ENCODE data around the gene CDH11.
A peak's percentile ranks its signal among the peaks of the same experiment; 100 is the strongest.

The CDH11 gene

GRCh38 chr16:65070831-65071432, 50.9 kb downstream of the CDH11 start:
- Histone ChIP-seq H3K27me3 (ENCODE audit: insufficient read depth, low read length) (no peaks in the 10 kb centered on the region), H3K4me1 (ENCODE audit: control insufficient read depth, insufficient read depth, low read length, unreplicated experiment) (peaks cover 47% of the 10 kb centered on the region), H2AFZ (ENCODE audit: low read length, unreplicated experiment) (peak overlapping the region; percentile 96), H3K4me3 (ENCODE audit: low read depth, low read length) (peak overlapping the region; percentile 67), H3K79me2 (ENCODE audit: control insufficient read depth, insufficient read depth, low read length, unreplicated experiment) (peaks cover 9% of the 10 kb centered on the region), H3K27ac (ENCODE audit: low read depth, low read length) (peak overlapping the region; percentile 100), H3K36me3 (ENCODE audit: insufficient read depth, low read length) (no peaks in the 10 kb centered on the region)

DNA sequence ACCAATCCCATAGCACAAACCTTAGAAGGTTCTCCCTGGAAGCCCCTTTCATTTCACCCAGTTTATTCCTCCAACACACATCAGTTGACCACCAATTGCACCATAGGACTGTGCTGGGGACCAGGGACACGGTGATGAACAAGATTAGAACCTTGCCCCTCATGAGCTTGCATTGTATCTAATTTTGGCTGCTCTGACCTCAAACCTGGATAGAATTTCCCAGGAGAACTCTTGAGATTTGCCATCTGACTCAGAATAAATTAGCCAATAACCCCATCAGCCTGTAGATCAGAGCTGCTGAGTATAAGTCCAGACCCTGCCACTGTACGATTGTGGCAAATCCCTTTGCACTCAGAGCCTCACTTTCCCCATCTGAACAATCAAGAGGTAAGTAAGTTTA, 52.1 kb downstream of the CDH11 start:
- peak overlapping the region; percentile 65; the same call in 1 of the 2 replicates for H3K4me3 ChIP-seq (ENCODE audit: low read depth, low read length)
- peaks cover 9% of the 10 kb centered on the region for H3K79me2 ChIP-seq (ENCODE audit: control insufficient read depth, insufficient read depth, low read length, unreplicated experiment)
- H3K27ac ChIP-seq (ENCODE audit: low read depth, low read length) = peak overlapping the region; percentile 100
- H3K4me1 ChIP-seq (ENCODE audit: control insufficient read depth, insufficient read depth, low read length, unreplicated experiment) = peaks cover 47% of the 10 kb centered on the region
- H2AFZ ChIP-seq (ENCODE audit: low read length, unreplicated experiment) = no peak overlapping the region
- H3K27me3 ChIP-seq (ENCODE audit: insufficient read depth, low read length) = no peaks in the 10 kb centered on the region
- H3K36me3 ChIP-seq (ENCODE audit: insufficient read depth, low read length) = no peaks in the 10 kb centered on the region

DNA sequence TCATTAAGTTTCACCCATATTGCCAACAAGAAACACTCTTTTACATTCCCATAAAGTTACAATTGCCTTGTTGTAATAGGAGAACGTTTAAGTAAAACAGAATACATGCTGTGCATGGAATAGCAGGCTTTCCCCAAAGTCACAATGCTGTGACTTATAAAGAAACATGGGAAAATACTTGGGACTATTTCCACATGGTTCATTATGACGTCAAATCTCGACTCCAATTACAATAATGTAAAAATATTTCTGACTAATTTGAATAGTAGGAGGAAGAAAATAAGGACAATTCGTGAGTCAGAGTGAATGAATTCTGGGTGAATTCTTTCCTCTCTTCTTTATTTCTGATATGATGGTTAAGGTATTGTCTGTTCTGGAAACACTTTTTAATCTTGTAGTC, 52.8 kb downstream of the CDH11 start:
- Histone ChIP-seq H3K4me1 (ENCODE audit: control insufficient read depth, insufficient read depth, low read length, unreplicated experiment) (peaks cover 47% of the 10 kb centered on the region), H3K27me3 (ENCODE audit: insufficient read depth, low read length) (no peaks in the 10 kb centered on the region), H2AFZ (ENCODE audit: low read length, unreplicated experiment) (no peak overlapping the region), H3K36me3 (ENCODE audit: insufficient read depth, low read length) (no peaks in the 10 kb centered on the region), H3K79me2 (ENCODE audit: control insufficient read depth, insufficient read depth, low read length, unreplicated experiment) (peaks cover 9% of the 10 kb centered on the region), H3K27ac (ENCODE audit: low read depth, low read length) (peak overlapping the region; percentile 100), H3K4me3 (ENCODE audit: low read depth, low read length) (peak overlapping the region; percentile 65)

DNA sequence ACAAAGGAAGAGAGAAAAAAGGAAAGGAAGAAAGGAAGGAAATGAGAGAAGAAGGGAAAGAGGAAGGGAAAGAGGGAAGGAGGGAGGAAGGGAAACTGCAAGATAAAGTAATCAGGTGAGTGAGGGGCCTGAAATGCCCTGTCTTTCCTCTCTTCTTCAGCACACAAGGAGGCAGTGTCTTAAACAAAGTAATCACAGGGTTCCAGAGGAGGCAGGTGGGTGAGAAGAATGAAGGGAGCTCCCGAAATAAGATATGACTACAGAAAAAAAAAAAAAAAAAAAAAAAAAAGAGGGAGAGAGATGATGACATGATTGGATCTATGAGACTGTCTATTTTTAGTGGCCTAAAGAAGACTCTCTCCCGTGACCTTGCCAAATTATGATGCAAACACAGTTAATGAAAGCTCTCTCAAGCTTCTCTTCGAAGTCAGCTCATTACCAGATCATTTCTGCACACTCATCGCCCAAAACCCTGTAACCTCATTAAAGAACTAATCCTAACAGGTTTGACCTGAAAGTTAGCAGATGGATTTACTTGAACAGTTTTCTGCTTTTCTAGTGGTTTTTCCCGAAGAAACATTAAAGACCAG, 53.6 kb downstream of the CDH11 start:
- H2AFZ ChIP-seq (ENCODE audit: low read length, unreplicated experiment) = no peak overlapping the region
- H3K36me3 ChIP-seq (ENCODE audit: insufficient read depth, low read length) = no peaks in the 10 kb centered on the region
- H3K4me3 ChIP-seq (ENCODE audit: low read depth, low read length) = no peak overlapping the region
- H3K79me2 ChIP-seq (ENCODE audit: control insufficient read depth, insufficient read depth, low read length, unreplicated experiment) = peaks cover 9% of the 10 kb centered on the region
- peaks cover 48% of the 10 kb centered on the region for H3K4me1 ChIP-seq (ENCODE audit: control insufficient read depth, insufficient read depth, low read length, unreplicated experiment)
- H3K27me3 ChIP-seq (ENCODE audit: insufficient read depth, low read length) = no peaks in the 10 kb centered on the region
- peak overlapping the region; percentile 100 for H3K27ac ChIP-seq (ENCODE audit: low read depth, low read length)

GRCh38 chr16:65066651-65067050, 55.2 kb downstream of the CDH11 start:
- Histone ChIP-seq H3K27me3 (ENCODE audit: insufficient read depth, low read length) (no peaks in the 10 kb centered on the region), H3K4me1 (ENCODE audit: control insufficient read depth, insufficient read depth, low read length, unreplicated experiment) (peaks cover 55% of the 10 kb centered on the region), H3K79me2 (ENCODE audit: control insufficient read depth, insufficient read depth, low read length, unreplicated experiment) (peaks cover 15% of the 10 kb centered on the region), H3K36me3 (ENCODE audit: insufficient read depth, low read length) (no peaks in the 10 kb centered on the region), H2AFZ (ENCODE audit: low read length, unreplicated experiment) (no peak overlapping the region), H3K27ac (ENCODE audit: low read depth, low read length) (no peak overlapping the region), H3K4me3 (ENCODE audit: low read depth, low read length) (no peak overlapping the region)

- Histone ChIP-seq H3K27me3 (ENCODE audit: insufficient read depth, low read length) (no peaks in the 10 kb centered on the region), H2AFZ (ENCODE audit: low read length, unreplicated experiment) (no peak overlapping the region), H3K4me1 (ENCODE audit: control insufficient read depth, insufficient read depth, low read length, unreplicated experiment) (peaks cover 44% of the 10 kb centered on the region), H3K27ac (ENCODE audit: low read depth, low read length) (no peak overlapping the region), H3K79me2 (ENCODE audit: control insufficient read depth, insufficient read depth, low read length, unreplicated experiment) (peaks cover 11% of the 10 kb centered on the region), H3K4me3 (ENCODE audit: low read depth, low read length) (no peak overlapping the region), H3K36me3 (ENCODE audit: insufficient read depth, low read length) (no peaks in the 10 kb centered on the region)
These were observed 56.8 kb downstream of the CDH11 start for GRCh38 chr16:65065031-65065430.

- H2AFZ ChIP-seq (ENCODE audit: low read length, unreplicated experiment) = no peak overlapping the region
- no peaks in the 10 kb centered on the region for H3K27me3 ChIP-seq (ENCODE audit: insufficient read depth, low read length)
- H3K4me3 ChIP-seq (ENCODE audit: low read depth, low read length) = no peak overlapping the region
- H3K79me2 ChIP-seq (ENCODE audit: control insufficient read depth, insufficient read depth, low read length, unreplicated experiment) = peaks cover 14% of the 10 kb centered on the region
- H3K36me3 ChIP-seq (ENCODE audit: insufficient read depth, low read length) = no peaks in the 10 kb centered on the region
- H3K4me1 ChIP-seq (ENCODE audit: control insufficient read depth, insufficient read depth, low read length, unreplicated experiment) = peaks cover 41% of the 10 kb centered on the region
- H3K27ac ChIP-seq (ENCODE audit: low read depth, low read length) = no peak overlapping the region
These were observed 57.7 kb downstream of the CDH11 start for GRCh38 chr16:65064131-65064530.

- Histone ChIP-seq H3K36me3 (ENCODE audit: insufficient read depth, low read length) (no peaks in the 10 kb centered on the region), H3K27ac (ENCODE audit: low read depth, low read length) (no peak overlapping the region), H2AFZ (ENCODE audit: low read length, unreplicated experiment) (no peak overlapping the region), H3K4me1 (ENCODE audit: control insufficient read depth, insufficient read depth, low read length, unreplicated experiment) (peaks cover 31% of the 10 kb centered on the region), H3K4me3 (ENCODE audit: low read depth, low read length) (no peak overlapping the region), H3K79me2 (ENCODE audit: control insufficient read depth, insufficient read depth, low read length, unreplicated experiment) (peaks cover 17% of the 10 kb centered on the region), H3K27me3 (ENCODE audit: insufficient read depth, low read length) (no peaks in the 10 kb centered on the region)
These were observed 58.9 kb downstream of the CDH11 start for GRCh38 chr16:65062736-65063583.

GRCh38 chr16:65061935-65062518, 59.8 kb downstream of the CDH11 start:
- Histone ChIP-seq H3K36me3 (ENCODE audit: insufficient read depth, low read length) (no peaks in the 10 kb centered on the region), H2AFZ (ENCODE audit: low read length, unreplicated experiment) (no peak overlapping the region), H3K4me1 (ENCODE audit: control insufficient read depth, insufficient read depth, low read length, unreplicated experiment) (peaks cover 25% of the 10 kb centered on the region), H3K4me3 (ENCODE audit: low read depth, low read length) (no peak overlapping the region), H3K27me3 (ENCODE audit: insufficient read depth, low read length) (no peaks in the 10 kb centered on the region), H3K79me2 (ENCODE audit: control insufficient read depth, insufficient read depth, low read length, unreplicated experiment) (peaks cover 15% of the 10 kb centered on the region), H3K27ac (ENCODE audit: low read depth, low read length) (peak overlapping the region; percentile 1; the same call in 1 of the 2 replicates)

DNA sequence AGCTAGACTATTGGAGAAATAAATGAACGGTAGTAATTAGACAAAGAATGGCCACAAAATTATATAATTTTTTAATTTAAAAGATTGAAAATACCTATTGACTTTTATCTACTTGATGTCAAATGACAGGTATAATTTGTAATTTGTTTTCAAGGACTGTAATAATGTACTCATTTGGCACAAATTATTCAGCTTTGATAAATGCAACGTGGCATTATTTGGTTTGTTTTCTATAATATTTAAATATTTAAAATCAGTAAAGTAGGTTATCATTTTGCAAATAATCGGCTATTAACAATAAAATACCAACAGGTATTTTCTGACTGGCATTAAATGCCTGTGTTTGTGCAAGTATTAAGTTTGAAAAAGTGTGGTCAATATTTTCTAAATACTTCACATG, 60.6 kb downstream of the CDH11 start:
- peaks cover 25% of the 10 kb centered on the region for H3K4me1 ChIP-seq (ENCODE audit: control insufficient read depth, insufficient read depth, low read length, unreplicated experiment)
- H3K27ac ChIP-seq (ENCODE audit: low read depth, low read length) = no peak overlapping the region
- H3K27me3 ChIP-seq (ENCODE audit: insufficient read depth, low read length) = no peaks in the 10 kb centered on the region
- H2AFZ ChIP-seq (ENCODE audit: low read length, unreplicated experiment) = no peak overlapping the region
- no peaks in the 10 kb centered on the region for H3K36me3 ChIP-seq (ENCODE audit: insufficient read depth, low read length)
- H3K79me2 ChIP-seq (ENCODE audit: control insufficient read depth, insufficient read depth, low read length, unreplicated experiment) = peaks cover 15% of the 10 kb centered on the region
- no peak overlapping the region for H3K4me3 ChIP-seq (ENCODE audit: low read depth, low read length)
